HG03469 (cell line): Measurements from ENCODE around the gene COX5A.

ENCODE experiments used
- ATAC-seq: cut with Tn5 transposase; IDR thresholded peaks from one replicate; pipeline ENCODE4 v1.9.1; 2021; ENCODE audit warnings: mild to moderate bottlenecking, moderate library complexity, moderate number of reproducible peaks; ENCODE audit not compliant: unreplicated experiment

Gene COX5A

DNA sequence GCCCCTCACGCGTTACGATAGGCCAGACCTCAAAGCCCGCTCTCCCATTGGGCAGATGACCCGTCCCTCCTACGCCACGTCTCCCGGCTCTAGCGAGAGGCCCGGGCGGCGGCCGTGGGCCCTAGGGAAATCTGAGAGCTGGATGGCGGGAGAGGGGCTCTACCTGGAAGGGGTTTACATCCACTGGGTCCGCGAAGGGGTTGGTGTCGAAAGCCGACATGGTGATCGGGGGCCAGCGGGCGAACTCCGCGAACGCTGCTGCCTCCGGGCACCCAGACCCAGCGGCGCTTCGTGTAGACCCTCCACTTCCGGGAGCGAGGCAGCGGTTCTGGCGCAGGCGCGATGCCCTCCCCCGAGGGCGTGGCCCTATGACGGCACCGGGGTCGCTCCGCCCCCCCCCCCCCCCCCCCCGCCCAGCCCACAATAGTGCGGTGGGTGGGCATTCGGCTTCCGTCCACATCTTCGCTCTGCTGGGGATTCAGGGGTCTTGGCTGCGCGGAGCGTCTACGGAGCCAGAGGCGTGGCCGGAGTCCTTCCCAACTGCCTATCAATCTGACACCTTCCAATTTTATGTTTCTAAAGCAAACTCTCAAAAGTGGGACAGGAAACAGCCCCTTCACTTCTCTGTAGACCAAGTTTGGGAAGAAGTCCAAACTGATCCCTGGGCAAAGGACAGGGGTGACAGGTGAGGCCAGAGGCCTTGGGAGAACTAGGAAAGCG lies 64.7 kb downstream of the COX5A start, which contains the start of gene SCAMP2:
Gene SCAMP2, minus strand, starts transcription at position 330 of the 720 bp plus-strand sequence. Its CDS starts 110 bp downstream, at position 220.
- peak; percentile 66 for ATAC-seq

- ATAC-seq: no peak
Measured at GRCh38 chr15:74872702-74873035, 65.2 kb downstream of the COX5A start.

DNA sequence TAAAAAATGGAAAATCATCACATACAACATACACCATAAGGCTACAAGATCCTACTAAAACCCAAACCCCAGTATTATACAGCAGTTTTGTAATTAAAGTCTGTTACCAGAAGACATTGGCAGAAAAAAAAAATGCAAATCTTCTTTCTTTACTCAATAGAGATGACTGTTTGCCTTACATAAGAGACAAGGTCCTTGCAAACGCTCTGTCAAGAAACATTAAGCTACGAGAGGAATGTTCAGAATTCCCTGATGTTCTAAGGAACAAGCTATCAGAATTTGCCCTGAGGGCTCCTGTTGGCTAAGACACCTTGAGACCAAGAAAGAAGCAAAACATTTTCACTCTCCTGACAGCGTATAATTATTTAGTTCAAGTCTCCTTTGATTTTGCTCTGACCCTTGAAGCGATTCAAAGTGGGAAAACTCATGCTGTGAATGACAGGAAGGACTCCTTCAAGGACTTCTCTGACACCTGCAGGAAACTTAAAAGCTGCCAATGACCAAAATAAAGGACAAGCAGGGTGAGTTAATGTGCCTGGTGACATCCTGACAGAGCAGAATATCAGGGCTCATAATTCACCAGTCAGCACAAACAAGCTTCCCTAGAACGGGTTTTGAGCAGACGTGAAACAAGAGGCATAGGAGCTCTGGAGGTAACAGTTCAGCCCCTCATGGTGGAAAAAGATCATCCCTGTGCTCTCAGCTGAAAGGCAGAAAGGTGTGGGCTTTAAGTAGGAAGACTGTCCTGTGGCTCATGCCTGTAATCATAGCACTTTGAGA lies 67.2 kb downstream of the COX5A start:
- ATAC-seq: no peak
